Lower leg skin (tissue), 4 donors: ENCODE data around the gene ASTL. TPM values are rescaled to one million over a fixed set of nuclear protein-coding genes. Genes with fewer than 3 reads are reported as not detected.

Experiments used
- DNase-seq, 2 donors: peaks; one replicate each; pipeline ENCODE4 v3.0.0-alpha.2; 2019; ENCODE audit warnings: low spot score in 2 of 2
- H3K4me3 ChIP-seq: fragments of 200-600 bp; sonication (generic); 2 replicates; pipeline ENCODE4 v1.5.1; 2017; ENCODE audit warnings: mild to moderate bottlenecking, low read depth; ENCODE audit not compliant: poor library complexity, severe bottlenecking
- POLR2A ChIP-seq, 2 donors: fragments of 450-650 bp; IDR thresholded peaks; one replicate each; pipeline ENCODE4 v1.6.1; 2016 to 2017; ENCODE audit warnings: antibody characterized with exemption in 2 of 2, mild to moderate bottlenecking in 1 of 2, moderate library complexity in 1 of 2
- WGBS, 2 donors: methylation state at CpG; one replicate each; pipeline ENCODE4 v1.1.5; 2018; 5-methylcytosine and 5-hydroxymethylcytosine counted together
- intact Hi-C: fragments of 100-400 bp; cut with DNase I; formaldehyde crosslinking; loops from one replicate; pipeline ENCODE4 v1.15.0; 2023; ENCODE audit warnings: low total_unique reads
- total RNA-seq, 4 donors: library from RNA; depleted of rRNA; stranded (reverse); fragments of >200 nt; gene quantifications; one replicate each; pipeline ENCODE4 v1.1.0, GENCODE V29; 2016
- TF ChIP-seq, protein P1 (sequence below), 3 donors: fragments of 450-650 bp; IDR thresholded peaks; one replicate each; pipeline ENCODE4 v1.5.1; 2016; ENCODE audit warnings: antibody characterized with exemption in 3 of 3, mild to moderate bottlenecking in 3 of 3, moderate library complexity in 2 of 3

ASTL gene
- total RNA-seq, 4 donors from 2014 or later, result 0.20 to 1.8 (median 0.63) TPM; not detected in 1

GRCh38 chr2:96171831-96172230 lies 33.5 kb upstream of the ASTL start:
- intact Hi-C loops, result no loop called here
- DNase-seq, result no peak
- H3K4me3 ChIP-seq, result no peak overlapping the region
- 89 to 90% methylated on average over 13 to 15 of the region's 15 CpGs for WGBS, 2 donors
- TF ChIP-seq, protein P1, sequence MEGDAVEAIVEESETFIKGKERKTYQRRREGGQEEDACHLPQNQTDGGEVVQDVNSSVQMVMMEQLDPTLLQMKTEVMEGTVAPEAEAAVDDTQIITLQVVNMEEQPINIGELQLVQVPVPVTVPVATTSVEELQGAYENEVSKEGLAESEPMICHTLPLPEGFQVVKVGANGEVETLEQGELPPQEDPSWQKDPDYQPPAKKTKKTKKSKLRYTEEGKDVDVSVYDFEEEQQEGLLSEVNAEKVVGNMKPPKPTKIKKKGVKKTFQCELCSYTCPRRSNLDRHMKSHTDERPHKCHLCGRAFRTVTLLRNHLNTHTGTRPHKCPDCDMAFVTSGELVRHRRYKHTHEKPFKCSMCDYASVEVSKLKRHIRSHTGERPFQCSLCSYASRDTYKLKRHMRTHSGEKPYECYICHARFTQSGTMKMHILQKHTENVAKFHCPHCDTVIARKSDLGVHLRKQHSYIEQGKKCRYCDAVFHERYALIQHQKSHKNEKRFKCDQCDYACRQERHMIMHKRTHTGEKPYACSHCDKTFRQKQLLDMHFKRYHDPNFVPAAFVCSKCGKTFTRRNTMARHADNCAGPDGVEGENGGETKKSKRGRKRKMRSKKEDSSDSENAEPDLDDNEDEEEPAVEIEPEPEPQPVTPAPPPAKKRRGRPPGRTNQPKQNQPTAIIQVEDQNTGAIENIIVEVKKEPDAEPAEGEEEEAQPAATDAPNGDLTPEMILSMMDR (IDR thresholded peaks at IDR 0.05), result no peak
- TF ChIP-seq POLR2A (IDR thresholded peaks at IDR 0.05), result no peak

GRCh38 chr2:96170626-96171025 lies 32.3 kb upstream of the ASTL start:
- TF ChIP-seq, protein P1 (IDR thresholded peaks at IDR 0.05), result no peak
- TF ChIP-seq POLR2A (IDR thresholded peaks at IDR 0.05), result no peak
- WGBS, 2 donors, result 90% methylated on average over 3 of the region's 3 CpGs
- intact Hi-C loops, result no loop called here

DNA sequence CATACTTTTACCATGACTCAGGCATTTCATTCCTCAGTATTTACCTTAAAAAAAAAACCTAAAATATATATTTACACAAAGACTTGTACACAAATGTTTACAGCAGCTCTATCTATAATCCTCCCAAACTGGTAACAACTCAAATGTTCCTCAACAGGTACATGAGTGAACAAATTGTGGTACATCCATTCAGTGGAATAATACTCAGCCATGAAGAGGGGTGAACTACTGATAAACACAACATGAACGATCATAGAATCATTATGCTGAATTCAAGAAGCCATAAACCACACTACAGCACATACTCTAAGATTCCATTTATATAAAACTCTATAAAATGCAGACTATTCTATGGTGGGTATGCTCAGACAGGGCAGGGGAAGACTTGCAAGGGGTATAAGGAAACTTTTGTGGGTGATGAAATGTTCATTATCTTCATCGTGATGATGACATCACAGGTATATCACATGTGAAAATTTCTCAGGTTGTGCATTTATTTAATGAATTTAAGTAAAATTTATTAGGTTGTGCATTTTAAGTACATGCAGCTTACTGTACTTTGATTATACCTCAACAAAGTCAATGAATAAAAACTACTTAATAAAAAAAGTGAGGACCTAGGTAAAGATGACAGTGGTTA lies 31.7 kb upstream of the ASTL start:
- no peak overlapping the region for H3K4me3 ChIP-seq
- 92 to 95% methylated on average over 2 of the region's 2 CpGs for WGBS, 2 donors
- no peak for TF ChIP-seq POLR2A (IDR thresholded peaks at IDR 0.05)
- TF ChIP-seq, protein P1 (IDR thresholded peaks at IDR 0.05), result no peak
- intact Hi-C loops, result no loop called here
- DNase-seq, result no peak

More at GRCh38 chr2:96170626-96171025, 32.3 kb upstream of the ASTL start:
- no peak for DNase-seq
- no peak overlapping the region for H3K4me3 ChIP-seq

GRCh38 chr2:96167407-96168013 lies 29.2 kb upstream of the ASTL start:
- WGBS, 2 donors, result 62 to 76% methylated on average over 6 of the region's 6 CpGs
- no peak overlapping the region for H3K4me3 ChIP-seq
- no peak for DNase-seq
- intact Hi-C loops, result no loop called here
- no peak for TF ChIP-seq POLR2A (IDR thresholded peaks at IDR 0.05)
- TF ChIP-seq, protein P1 (IDR thresholded peaks at IDR 0.05), result no peak

DNA sequence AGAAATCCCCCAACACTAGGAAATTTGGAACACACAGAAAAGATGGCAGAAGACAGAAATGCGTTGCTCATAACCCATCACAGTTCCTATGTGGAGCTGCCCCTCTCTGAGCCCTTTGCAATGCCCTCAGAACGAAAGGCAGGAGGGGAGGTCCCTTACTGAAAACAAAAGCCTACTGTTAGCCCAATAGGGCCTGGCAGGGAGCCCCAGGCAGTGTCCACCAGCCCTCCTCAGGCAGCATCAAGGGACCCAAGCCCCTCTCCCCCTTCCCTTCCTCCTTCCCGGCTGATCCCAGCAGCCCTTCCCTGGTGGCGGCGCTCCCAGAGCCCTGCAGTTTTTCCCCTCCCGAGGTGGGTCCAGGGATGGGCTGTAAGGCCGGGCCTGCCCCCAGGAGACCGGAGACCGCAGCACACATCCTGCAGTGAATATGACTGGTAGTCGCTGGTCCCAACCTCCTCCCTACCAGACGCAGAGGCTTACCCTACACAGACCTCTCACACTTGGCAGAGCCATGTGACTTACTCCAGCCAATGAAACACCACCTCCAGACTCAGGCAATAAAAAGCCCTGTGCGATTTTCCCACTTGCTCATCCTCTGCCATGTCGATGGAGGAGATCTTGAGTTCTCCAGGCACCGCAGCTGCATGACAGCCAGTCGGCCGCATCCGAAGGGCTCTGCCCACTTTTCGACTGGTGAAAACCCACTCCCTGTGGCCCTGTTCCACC lies 26.3 kb upstream of the ASTL start:
- H3K4me3 ChIP-seq, result no peak overlapping the region
- DNase-seq, result peak in 1 of 2 donors; percentile 70
- WGBS, 2 donors, result 80 to 81% methylated on average over 14 to 18 of the region's 18 CpGs
- no peak for TF ChIP-seq POLR2A (IDR thresholded peaks at IDR 0.05)
- TF ChIP-seq, protein P1 (IDR thresholded peaks at IDR 0.05), result no peak
- intact Hi-C loops, result no loop called here
